Measurements from ENCODE around the gene TNFSF8.

The TNFSF8 gene

GRCh38 chr9:114878879-114879564 is 51.4 kb downstream of the TNFSF8 start (continued):
- TF ChIP-seq, protein P1, sequence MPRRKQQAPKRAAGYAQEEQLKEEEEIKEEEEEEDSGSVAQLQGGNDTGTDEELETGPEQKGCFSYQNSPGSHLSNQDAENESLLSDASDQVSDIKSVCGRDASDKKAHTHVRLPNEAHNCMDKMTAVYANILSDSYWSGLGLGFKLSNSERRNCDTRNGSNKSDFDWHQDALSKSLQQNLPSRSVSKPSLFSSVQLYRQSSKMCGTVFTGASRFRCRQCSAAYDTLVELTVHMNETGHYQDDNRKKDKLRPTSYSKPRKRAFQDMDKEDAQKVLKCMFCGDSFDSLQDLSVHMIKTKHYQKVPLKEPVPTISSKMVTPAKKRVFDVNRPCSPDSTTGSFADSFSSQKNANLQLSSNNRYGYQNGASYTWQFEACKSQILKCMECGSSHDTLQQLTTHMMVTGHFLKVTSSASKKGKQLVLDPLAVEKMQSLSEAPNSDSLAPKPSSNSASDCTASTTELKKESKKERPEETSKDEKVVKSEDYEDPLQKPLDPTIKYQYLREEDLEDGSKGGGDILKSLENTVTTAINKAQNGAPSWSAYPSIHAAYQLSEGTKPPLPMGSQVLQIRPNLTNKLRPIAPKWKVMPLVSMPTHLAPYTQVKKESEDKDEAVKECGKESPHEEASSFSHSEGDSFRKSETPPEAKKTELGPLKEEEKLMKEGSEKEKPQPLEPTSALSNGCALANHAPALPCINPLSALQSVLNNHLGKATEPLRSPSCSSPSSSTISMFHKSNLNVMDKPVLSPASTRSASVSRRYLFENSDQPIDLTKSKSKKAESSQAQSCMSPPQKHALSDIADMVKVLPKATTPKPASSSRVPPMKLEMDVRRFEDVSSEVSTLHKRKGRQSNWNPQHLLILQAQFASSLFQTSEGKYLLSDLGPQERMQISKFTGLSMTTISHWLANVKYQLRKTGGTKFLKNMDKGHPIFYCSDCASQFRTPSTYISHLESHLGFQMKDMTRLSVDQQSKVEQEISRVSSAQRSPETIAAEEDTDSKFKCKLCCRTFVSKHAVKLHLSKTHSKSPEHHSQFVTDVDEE (CRISPR knock-in tag; IDR thresholded peaks at IDR 0.05) = no peak
- no peak for TF ChIP-seq OSR1 (CRISPR knock-in tag; IDR thresholded peaks at IDR 0.05)
- no peak for TF ChIP-seq TOX (CRISPR knock-in tag; IDR thresholded peaks at IDR 0.05; ENCODE audit: borderline replicate concordance)

GRCh38 chr9:114869845-114870244 is 60.5 kb downstream of the TNFSF8 start:
- ATAC-seq = no peak
- TF ChIP-seq TCF4 (CRISPR knock-in tag; IDR thresholded peaks at IDR 0.05; ENCODE audit: borderline replicate concordance) (no peak), ESRRG (CRISPR knock-in tag; IDR thresholded peaks at IDR 0.05) (no peak), RARB (CRISPR knock-in tag; IDR thresholded peaks at IDR 0.05) (no peak), ZC3H10 (CRISPR knock-in tag; IDR thresholded peaks at IDR 0.05) (no peak), PPARA (CRISPR knock-in tag; IDR thresholded peaks at IDR 0.05; ENCODE audit: borderline replicate concordance) (no peak)
- TF ChIP-seq, protein P2, sequence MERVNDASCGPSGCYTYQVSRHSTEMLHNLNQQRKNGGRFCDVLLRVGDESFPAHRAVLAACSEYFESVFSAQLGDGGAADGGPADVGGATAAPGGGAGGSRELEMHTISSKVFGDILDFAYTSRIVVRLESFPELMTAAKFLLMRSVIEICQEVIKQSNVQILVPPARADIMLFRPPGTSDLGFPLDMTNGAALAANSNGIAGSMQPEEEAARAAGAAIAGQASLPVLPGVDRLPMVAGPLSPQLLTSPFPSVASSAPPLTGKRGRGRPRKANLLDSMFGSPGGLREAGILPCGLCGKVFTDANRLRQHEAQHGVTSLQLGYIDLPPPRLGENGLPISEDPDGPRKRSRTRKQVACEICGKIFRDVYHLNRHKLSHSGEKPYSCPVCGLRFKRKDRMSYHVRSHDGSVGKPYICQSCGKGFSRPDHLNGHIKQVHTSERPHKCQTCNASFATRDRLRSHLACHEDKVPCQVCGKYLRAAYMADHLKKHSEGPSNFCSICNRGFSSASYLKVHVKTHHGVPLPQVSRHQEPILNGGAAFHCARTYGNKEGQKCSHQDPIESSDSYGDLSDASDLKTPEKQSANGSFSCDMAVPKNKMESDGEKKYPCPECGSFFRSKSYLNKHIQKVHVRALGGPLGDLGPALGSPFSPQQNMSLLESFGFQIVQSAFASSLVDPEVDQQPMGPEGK (CRISPR knock-in tag; IDR thresholded peaks at IDR 0.05; ENCODE audit: borderline replicate concordance) = no peak

DNA sequence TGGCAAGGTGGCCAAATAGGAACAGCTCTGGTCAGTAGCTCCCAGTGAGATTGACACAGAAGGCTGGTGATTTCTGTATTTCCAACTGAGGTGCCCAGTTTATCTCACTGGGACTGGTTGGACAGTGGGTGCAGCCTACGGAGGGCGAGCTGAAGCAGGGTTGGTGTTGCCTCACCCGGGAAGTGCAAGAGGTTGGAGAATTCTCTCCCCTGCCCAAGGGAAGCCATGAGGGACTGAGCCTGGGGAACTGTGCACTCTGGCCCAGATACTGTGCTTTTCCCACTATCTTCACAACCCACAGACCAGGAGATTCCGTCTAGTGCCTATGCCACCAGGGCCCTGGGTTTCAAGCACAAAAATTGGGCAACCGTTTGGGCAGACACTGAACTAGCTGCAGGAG is 61.0 kb downstream of the TNFSF8 start:
- ATAC-seq = no peak
- no peak for TF ChIP-seq ZNF565 (CRISPR knock-in tag; conservative IDR thresholded peaks at IDR 0.05; ENCODE audit: low read depth)
- no peak for TF ChIP-seq ESRRG (CRISPR knock-in tag; IDR thresholded peaks at IDR 0.05)
- TF ChIP-seq GLIS3 (CRISPR knock-in tag; IDR thresholded peaks at IDR 0.05) = no peak
- TF ChIP-seq BACH2 (CRISPR knock-in tag; IDR thresholded peaks at IDR 0.05; ENCODE audit: borderline replicate concordance) = no peak
- TF ChIP-seq CSDC2 (CRISPR knock-in tag; IDR thresholded peaks at IDR 0.05) = no peak
- no peak for TF ChIP-seq CSRNP3 (CRISPR knock-in tag; IDR thresholded peaks at IDR 0.05)
- no peak for TF ChIP-seq ISL1 (CRISPR knock-in tag; IDR thresholded peaks at IDR 0.05)
- no peak for TF ChIP-seq ZFP30 (CRISPR knock-in tag; IDR thresholded peaks at IDR 0.05)
- no peak for TF ChIP-seq POU6F1 (CRISPR knock-in tag; IDR thresholded peaks at IDR 0.05; ENCODE audit: borderline replicate concordance, low read depth)
- TF ChIP-seq, protein P2 (CRISPR knock-in tag; IDR thresholded peaks at IDR 0.05; ENCODE audit: borderline replicate concordance) = no peak
- no peak for TF ChIP-seq ZC3H10 (CRISPR knock-in tag; IDR thresholded peaks at IDR 0.05)
- no peak for TF ChIP-seq ARNTL (CRISPR knock-in tag; IDR thresholded peaks at IDR 0.05; ENCODE audit: borderline replicate concordance, low read depth)

- TF ChIP-seq ZFP30 (CRISPR knock-in tag; IDR thresholded peaks at IDR 0.05) = no peak
- no peak for TF ChIP-seq TCF4 (CRISPR knock-in tag; IDR thresholded peaks at IDR 0.05; ENCODE audit: borderline replicate concordance)
- TF ChIP-seq ARNTL (CRISPR knock-in tag; IDR thresholded peaks at IDR 0.05; ENCODE audit: borderline replicate concordance, low read depth) = no peak
- no peak for TF ChIP-seq SNAI2 (CRISPR knock-in tag; IDR thresholded peaks at IDR 0.05)
- no peak for TF ChIP-seq TOX (CRISPR knock-in tag; IDR thresholded peaks at IDR 0.05; ENCODE audit: borderline replicate concordance)
- no peak for TF ChIP-seq ISL1 (CRISPR knock-in tag; IDR thresholded peaks at IDR 0.05)
- no peak for TF ChIP-seq RARB (CRISPR knock-in tag; IDR thresholded peaks at IDR 0.05)
- ATAC-seq = no peak
Observed at GRCh38 chr9:114867327-114867726, 63.1 kb downstream of the TNFSF8 start.
